ENCODE data around the gene AP2A1.

The AP2A1 gene

GRCh38 chr19:49829721-49830120 is 62.9 kb downstream of the AP2A1 start:
- FAIRE-seq (no peak), DNase-seq (ENCODE audit: insufficient read length, low spot score) (no peak)
- TF ChIP-seq CTCF (IDR thresholded peaks at IDR 0.05; ENCODE audit: insufficient read depth, missing control alignments): no peak

GRCh38 chr19:49830766-49831165 is 64.0 kb downstream of the AP2A1 start:
- FAIRE-seq: no peak
- DNase-seq (ENCODE audit: insufficient read length, low spot score): no peak
- no peak for TF ChIP-seq CTCF (IDR thresholded peaks at IDR 0.05; ENCODE audit: insufficient read depth, missing control alignments)

GRCh38 chr19:49831592-49831991 is 64.8 kb downstream of the AP2A1 start:
- TF ChIP-seq CTCF (IDR thresholded peaks at IDR 0.05; ENCODE audit: insufficient read depth, missing control alignments): no peak
- no peak for FAIRE-seq
- DNase-seq (ENCODE audit: insufficient read length, low spot score): no peak

- DNase-seq (ENCODE audit: insufficient read length, low spot score) (no peak), FAIRE-seq (no peak)
- no peak for TF ChIP-seq CTCF (IDR thresholded peaks at IDR 0.05; ENCODE audit: insufficient read depth, missing control alignments)
Observed at GRCh38 chr19:49832556-49832955, 65.8 kb downstream of the AP2A1 start.

- FAIRE-seq (no peak), DNase-seq (ENCODE audit: insufficient read length, low spot score) (no peak)
- TF ChIP-seq CTCF (IDR thresholded peaks at IDR 0.05; ENCODE audit: insufficient read depth, missing control alignments): no peak
Observed at GRCh38 chr19:49833599-49833998, 66.8 kb downstream of the AP2A1 start.

GRCh38 chr19:49835562-49835961 is 68.8 kb downstream of the AP2A1 start:
- FAIRE-seq (no peak), DNase-seq (ENCODE audit: insufficient read length, low spot score) (no peak)
- TF ChIP-seq CTCF (IDR thresholded peaks at IDR 0.05; ENCODE audit: insufficient read depth, missing control alignments): no peak

- FAIRE-seq (no peak), DNase-seq (ENCODE audit: insufficient read length, low spot score) (no peak)
- TF ChIP-seq CTCF (IDR thresholded peaks at IDR 0.05; ENCODE audit: insufficient read depth, missing control alignments): no peak
Observed at GRCh38 chr19:49836176-49837008, 69.6 kb downstream of the AP2A1 start.
